D341Med (cell line): ENCODE measurements around the gene ZNF124.
"Not testable (repeated sequence)": the region's sequence is repeated elsewhere in the genome, so short reads cannot be mapped to it uniquely, and the experiment has no call there.

ENCODE experiments used
- DNase-seq: peaks from one replicate; pipeline ENCODE4 v3.0.0; 2012; ENCODE audit warnings: low spot score

ZNF124 gene

DNA sequence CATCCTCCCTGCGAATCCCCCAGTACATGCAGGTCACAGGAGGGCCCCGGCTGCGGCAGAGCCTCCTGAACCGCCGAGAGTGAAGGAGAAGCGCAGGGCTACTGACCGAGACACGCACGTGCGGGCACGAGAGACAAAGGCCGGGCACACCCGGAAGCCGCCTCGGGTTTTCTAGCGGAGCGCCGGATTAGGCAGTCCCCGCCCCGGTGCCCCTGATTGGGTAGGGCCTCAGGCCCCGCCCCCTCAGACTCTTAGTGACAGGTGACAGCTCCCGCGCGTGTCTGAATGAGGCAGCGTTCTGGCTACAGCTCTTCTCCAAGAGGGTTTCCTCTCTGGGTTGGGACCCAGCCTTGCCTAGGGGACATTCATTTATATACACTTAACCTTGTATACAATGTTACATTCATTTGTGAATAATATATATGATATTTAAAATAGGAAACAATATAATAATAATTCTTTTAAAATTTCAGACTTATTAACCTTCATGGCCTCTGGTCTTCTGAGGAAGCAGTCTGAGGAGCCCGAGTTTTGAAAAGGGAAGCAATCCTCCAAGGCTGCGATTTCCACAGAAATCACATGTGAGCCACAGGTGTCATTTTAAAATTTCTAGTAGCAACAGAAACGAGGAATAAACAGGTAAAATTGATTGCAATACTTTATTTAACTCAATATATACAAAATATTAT is at the start of gene ZNF124:
ZNF124 (minus strand) TSS at position 146 of the 689 bp plus-strand sequence; CDS start at position 3, 143 bp downstream.
- not testable (repeated sequence) for DNase-seq

DNA sequence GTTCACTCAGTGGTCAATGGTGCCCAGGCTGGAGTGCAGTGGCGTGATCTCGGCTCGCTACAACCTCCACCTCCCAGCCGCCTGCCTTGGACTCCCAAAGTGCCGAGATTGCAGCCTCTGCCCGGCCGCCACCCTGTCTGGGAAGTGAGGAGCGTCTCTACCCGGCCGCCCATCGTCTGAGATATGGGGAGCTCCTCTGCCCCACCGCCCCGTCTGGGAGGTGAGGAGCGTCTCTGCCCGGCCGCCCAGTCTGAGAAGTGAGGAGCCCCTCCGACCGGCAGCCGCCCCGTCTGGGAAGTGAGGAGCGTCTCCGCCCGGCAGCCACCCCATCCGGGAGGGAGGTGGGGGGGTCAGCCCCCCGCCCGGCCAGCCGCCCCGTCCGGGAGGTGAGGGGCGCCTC is 48.5 kb upstream of the ZNF124 start:
- DNase-seq = not testable (repeated sequence)

DNA sequence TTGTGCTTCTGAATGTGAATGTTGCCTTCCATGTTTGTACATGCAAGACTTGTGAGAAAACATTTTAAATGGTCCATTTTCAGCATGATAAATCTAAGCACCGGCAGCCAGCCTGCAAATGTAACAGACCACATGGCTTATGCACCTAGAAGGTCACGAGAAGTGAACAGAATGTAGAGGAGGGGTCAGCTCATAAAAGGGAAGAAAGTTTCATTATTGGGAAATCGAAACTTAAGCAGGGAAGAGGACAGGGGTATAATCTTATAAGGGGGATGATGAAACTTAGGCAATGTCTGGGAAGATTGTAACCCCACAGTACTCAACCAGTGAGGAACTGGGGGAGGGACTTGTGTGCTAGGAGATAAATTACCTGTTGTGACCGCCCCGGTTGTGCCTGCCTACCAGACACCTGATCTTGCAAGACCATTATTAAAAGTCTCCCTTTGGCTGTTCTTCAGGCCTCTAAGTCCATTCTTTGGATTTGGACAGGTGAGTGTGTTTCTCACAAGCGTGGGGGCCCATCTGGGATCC is 46.4 kb upstream of the ZNF124 start:
- no peak for DNase-seq

DNA sequence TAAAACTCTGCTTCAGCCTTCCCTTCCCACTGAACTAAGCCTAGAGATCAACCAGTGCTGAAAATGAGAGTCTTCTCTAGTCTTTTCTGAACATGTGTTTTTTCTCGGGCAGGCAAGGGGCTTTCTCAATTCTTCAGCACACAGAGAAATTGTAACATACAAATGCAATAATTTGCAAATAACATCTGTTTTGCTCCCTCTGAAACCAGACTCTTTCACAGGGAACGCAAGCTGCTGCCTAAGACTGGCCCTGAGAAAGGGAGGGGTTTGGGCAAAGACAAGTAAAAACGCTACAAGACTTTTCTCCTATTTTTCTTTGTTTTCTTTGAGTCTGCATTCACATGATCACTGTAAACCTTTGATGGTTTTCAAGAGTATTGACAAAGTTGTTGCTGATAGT is 44.4 kb upstream of the ZNF124 start:
- no peak for DNase-seq

DNA sequence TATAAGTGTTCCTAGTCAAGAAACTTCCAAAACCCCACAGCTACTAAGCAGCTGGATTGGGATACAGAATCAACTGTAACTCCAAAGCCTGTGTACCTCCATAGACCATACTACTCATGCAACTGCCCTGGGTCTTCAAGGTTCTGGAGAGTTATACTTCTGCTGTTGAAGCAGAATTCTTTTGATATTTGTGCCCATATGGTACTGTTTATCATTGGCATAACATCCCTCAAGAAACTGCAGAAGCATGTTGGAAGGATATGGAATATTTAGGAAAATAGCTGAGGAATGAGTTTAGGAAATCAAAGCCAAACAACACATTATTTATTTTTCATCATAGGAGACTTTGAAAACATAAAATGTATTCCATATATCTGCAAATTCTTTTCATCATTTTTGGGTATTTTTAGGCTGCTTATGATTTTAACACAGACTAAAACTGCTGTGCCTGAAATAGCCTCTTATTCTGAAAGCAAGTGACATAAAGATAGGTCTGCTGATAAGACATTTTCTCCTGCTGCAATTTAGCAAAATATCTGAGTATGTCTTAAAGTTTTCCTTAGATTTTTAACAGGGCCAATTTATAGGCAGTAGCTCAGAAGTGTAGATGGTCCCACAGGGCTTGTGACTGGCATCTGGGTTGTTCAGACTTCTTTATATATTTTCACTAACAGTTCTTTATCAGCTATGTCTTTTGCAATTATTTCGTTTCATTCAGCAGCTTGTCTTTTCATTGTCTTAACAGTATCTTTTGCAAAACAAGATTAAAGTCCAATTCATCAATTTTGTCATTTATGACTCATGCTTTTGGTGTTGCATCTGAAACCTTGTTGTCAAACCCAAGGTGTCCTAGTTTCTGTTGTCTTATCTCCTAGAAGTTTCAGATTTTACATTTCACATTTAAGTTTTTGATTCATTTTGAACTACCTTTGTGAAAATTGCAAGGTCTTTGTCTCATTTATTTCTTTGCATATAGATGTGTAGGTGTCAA is 41.1 kb upstream of the ZNF124 start:
- no peak for DNase-seq

DNA sequence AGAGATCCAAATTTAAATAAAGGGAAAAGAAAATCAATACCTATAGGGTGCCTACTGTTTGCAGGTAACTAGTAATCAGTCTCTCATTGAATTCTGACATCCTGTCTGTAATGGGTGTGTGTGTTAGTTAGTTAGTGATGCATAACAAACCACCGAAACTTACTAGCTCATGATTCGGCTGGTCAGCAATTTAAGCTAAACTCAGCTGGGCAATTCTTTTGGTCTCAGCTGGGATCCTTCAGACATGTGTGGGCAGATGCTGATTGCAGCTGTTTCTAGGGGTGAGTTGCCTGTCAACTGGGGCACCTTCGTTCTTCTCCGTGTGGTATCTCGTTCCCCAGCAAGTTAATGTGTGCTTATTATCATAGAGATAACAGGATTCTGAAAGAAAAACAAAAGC is 40.2 kb upstream of the ZNF124 start:
- DNase-seq = no peak

DNA sequence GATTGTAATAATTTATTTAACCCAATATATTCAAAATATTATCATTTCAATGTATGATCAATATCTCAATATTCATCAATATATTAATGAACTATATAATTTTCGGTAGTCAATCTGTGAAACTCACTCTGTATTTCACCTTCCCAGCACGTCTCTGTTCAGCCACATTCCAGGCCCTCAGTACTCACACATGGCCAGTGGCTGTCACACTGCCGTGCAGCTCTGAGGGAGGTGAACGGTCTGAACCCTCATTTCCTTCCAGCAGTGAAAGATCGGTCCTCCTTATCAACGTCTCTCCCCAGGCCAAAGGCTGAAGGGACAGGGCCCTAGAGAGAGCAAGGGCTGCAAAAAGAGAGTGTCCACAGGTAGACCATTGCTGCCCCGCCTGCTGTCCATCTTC is 39.5 kb upstream of the ZNF124 start:
- no peak for DNase-seq

DNA sequence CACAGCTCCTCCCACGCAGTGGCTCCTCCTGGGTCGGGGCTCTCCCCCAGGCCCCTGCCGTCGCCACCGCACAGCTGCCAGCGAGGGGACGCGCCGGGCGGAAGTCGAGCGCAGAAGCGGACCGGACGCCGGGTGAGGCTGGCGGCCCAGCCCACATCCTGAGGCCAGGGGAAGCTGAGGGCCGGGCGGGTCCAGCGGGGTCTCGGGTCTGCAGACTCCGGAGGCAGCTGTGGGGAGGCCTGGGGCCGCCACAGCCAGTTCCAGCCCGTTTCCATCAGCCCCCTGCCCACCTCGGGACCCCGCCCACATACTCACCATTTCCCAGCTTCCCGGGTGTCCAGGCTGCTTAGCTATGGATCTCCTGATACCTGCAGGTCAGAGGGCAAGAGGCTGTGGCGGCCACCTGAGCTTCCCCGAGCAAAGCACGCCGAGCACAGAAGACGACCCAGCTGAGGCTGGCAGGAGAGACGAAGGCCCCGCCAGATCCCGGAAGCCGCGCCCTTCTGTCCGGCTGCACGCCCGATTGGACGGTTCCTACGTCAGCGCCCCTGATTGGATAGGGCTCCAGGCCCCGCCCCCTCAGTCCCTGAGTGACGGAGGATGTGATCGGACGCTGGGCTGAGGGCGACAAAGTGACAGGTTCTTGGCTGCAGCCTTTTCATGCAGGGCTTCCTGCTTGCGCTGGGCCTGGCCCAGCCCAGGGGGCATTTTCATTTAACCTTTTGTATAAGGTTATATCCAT is 38.7 kb upstream of the ZNF124 start:
- peak; percentile 98 for DNase-seq

DNA sequence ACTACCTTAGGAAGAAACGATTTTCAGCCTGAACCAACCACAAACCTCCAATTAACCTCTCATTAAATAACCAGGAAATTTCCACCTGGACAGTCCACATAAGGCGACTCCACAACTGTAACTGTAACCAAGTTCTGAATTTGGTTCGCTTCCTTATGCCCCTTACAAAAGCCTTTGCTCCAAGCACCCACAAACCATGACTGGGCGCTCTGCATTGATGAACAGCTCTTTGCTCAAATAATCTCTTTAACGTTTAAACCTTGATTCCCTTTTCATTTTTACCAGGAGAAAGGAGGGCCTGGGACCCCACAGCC is 38.2 kb upstream of the ZNF124 start:
- DNase-seq = no peak

DNA sequence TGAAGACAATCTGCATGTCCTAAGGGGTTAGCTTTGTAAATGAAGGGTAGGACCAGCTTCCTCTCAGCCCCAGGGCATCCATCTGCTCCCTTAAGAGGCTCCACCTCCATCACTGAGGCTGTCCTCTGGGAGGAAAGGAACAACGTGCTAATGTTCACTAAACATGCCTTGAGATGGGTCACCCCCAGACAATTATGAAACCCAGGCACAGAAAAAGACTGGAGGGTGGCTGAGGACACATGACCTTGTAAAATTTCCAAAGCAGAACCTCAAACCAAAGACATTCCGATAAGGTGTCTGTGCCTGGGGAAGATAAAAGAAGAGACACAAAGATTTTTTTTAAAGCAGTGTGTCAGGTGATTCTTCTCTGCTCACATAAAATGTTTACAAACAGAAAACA is 37.6 kb upstream of the ZNF124 start:
- DNase-seq = no peak

DNA sequence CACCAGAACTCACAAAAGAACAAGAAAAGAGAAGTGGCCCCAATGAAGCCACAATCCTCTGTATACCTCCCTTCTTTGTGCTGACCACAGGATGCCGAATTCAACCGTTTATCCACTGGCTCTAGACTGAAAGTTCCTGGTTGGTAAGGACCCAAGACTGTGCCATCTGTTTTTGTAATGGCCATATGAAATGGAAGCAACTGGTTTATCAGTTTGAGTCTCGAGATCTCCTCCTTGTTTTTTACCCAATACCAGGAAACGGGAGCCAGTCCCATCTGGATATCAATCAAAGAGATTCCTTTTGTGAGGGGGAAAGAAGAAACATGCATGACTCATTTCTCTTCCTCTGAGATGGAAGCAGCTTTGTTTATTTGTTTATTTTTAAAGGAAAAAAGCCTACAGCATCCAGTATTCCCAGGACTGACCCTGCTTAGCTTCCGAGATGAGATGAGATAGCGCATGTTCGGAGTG is 32.4 kb upstream of the ZNF124 start:
- no peak for DNase-seq

DNA sequence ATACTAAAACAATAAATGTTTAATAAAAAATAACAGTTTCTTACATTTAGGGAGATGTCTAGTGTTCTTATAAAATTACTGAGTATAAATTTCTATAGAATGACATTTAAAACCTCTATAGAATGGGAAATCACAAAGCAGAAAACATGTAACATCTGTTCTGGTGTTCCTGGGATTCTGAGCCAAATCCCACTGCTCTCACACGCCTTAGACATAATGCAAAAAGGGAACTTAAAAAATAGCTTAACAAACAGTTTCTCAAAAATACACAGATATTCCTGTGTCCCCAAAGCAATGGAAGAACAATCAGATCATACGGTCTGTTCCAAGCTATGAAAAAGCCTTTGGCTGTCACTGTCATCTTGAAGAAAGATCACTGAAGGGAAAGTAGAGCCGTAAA is 27.0 kb upstream of the ZNF124 start:
- no peak for DNase-seq

DNA sequence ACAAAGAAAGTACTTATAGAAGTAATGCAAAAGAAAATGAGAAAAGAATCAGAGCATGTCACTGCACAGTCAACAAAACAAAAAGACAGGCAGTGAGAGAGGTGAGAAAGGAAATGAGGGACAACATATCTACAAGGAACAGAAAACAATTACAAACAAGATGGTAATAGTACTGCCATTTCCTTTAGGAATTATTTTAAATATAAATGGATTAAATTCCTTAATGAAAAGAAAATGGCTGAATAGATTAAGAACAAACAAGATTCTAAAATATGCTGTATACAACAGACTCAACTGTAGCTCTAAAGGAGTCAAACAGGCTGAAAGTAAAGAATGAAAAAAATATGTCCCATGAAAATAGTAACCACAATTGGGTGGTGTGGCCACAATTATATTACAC is 22.1 kb upstream of the ZNF124 start:
- no peak for DNase-seq

DNA sequence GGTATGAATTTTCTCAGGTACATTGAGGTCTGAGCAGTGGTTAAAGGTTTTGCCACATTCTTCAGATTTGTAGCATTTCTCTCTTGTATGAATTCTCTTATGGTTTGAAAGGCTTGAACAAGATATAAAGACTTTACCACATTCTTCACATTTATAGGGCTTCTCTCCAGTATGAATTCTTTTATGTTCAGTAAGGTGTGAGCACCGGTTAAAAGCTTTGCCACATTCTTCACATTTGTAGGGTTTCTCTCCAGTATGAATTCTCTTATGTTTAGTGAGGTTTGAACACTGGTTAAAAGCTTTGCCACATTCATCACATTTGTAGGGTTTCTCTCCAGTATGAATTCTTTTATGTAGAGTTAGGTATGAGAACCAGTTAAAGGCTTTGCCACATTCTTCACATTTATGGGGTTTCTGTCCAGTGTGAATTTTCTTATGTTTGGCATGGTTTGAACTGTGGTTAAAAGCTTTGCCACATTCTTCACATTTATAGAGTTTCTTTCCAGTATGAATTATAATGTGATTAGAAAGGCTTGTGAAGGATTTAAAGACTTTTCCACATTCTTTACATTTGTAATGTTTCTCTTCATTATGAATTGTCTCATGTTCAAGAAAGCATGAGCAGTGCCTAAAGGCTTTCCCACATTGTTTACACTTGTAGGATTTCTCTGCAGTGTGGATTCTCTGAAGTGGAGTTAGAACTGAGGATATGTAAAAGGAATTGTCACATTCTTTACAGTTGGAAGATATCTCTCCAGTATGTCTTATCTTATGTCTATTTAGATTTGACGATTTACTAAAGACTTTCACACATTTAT is 18.4 kb upstream of the ZNF124 start:
- DNase-seq = no peak

DNA sequence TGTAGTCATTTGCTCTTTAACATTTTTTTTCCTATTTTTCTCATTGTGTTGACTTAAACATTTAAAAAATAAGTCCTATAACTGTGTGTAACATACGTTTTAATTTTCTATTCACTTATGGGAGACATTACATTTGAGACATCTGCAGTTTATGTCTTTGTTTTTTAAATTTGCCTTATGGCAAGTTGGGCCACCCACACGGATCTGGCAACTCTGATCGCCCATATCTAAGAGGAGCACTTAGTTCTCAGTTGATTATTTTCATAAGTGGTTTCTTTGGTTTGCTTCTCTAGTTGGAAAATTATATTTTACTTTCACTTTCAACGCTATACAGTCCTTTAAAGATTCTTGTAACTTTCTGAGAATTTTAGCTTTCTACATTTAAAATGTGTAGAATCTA is 13.8 kb upstream of the ZNF124 start:
- DNase-seq = no peak

DNA sequence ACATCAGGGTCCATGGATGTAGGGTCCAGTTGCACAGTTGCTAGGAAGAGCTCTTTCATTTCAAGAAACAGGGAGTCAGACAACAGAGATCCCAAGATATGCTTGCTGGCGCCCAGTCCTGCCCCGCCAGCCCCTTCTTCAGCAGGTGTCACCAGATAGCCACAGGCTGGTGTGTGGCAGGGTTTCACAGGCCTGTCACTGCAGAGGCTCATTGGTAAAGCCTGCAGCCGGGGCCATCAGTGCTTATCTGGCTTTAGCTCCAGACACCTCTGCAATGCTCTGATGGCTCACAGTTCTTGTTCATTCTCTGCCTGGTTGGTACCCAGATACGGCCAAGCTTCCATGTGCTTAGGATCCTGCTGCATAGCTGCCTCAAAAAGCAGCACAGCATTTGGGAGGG is 12.4 kb upstream of the ZNF124 start:
- DNase-seq = no peak

DNA sequence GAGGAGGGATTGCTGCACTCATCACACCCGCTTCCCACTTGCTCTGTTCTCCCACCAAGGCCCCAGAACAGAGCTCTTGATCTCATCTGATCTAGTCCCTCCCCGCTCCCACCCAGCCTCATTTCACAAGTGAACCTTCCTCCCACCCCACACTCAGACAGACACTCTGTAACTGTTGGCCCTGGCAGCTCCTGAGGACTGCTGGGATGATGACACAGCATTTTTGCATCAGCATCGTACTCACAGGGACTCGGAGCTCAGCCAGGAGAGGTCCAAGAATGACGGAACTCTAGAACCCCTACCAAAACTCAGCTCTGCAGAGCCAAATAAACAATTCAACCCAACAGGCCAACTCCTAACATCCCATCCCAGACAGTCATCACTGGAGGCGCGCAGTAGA is 11.2 kb upstream of the ZNF124 start:
- no peak for DNase-seq

DNA sequence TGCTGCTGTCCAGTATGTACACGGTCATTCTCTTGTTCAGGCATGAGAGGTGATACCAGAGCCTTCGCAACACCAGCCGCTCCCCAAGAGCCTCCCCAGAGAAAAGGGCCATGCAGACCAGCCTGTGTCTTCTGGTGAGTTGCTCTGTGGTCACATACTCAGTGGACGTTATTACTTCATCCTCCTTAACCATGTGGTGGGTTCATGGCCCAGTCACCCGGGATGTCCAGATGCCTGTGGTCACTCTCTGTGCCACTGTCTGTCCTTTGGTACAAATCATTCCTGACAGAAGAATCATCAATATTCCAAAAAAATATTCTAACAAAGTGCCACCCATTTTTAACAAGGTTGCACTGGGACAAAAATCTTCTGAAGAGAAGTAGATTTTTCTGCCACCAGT is 8.8 kb upstream of the ZNF124 start:
- no peak for DNase-seq

DNA sequence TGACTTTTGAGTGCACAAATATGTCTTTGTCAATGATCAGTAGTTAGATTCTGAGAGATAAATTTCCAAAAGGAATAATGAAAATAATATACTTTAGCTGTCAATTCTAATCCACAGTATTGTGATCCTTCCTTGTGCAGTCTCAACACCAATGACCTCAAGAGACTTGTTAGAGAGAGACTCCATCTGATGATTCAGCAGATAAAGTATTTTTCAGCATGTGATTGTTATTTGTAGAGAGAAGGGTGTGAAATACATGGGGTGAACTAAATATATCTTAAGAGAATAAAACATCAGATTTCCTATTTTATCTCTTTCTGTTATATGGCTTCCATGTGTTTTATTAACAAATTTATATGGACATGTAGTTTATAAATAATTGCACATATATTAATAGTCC is 5.9 kb upstream of the ZNF124 start:
- no peak for DNase-seq

DNA sequence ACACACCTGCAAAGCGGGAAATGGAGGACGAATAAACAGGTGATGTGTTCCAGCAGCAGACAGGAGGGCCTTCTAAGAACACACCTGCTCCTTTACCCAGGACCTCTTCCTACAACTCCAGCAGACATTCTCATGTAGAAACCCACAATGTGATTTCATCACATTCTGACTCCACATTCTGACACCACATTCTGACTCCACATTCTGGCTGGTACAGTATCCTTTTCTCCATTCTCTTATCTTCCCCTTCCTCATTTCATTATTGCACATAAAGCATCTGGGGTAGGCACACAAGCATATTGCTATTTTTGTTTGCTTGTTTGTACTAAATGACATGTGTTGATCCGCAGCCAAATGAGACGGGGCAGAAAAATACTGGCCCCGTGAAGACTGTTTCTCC is 3.6 kb upstream of the ZNF124 start:
- no peak for DNase-seq

DNA sequence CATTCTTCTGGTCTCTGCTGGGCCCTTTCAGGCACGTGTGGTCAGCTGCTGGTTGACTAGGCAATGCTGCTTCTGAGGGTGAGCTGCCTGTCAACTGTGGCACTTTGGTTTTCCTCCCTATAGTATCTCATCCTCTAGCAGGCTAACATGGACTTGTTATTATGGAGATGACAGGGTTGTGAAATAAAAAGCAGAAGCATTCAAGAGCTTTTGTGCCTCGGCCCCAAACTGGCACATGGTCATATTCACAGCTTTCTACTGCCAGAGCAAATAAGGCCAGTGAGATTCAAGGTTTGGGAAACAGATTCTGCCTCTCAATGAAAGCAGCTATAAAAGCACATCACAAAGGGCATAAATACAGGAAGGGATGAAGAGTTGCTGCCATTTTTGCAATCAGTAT is 1.6 kb upstream of the ZNF124 start:
- DNase-seq = no peak

DNA sequence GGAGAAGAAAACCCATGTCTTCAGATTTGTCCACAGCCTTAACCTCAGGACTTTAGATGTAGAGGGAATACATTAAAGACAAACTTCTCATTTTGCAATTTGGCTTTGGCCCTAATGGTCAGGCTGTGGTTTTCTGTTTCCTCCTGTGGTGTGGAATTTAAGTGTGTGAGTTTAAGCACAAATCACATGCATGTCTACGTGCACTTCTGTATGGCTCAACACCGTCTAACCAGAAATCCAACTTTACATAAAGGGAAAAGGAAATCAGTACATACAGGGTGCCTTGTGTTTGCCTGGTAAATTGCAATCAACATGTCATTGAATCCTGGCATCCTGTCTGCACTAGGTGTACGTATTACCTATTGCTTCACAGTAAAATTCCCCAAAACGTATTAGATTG is 1.2 kb upstream of the ZNF124 start:
- DNase-seq = no peak
